AG04449 (cell line): ENCODE results near the gene CWC25.
A peak's percentile ranks its signal among the peaks of the same experiment; 100 is the strongest.

ENCODE experiments used
- CTCF ChIA-PET: fragments of 350-600 bp; formaldehyde crosslinking; extraction: SDS; loops from one replicate; lab custom pipeline; 2021; ENCODE audit warnings: antibody characterized with exemption; lab: Yijun Ruan, JAX
- POLR2A ChIA-PET: fragments of 400-600, 350-600 bp; formaldehyde crosslinking; extraction: SDS; loops from one replicate; lab custom pipeline; 2020; ENCODE audit warnings: antibody characterized with exemption, inconsistent platforms; lab: Yijun Ruan, JAX
- DNase-seq: peaks from one replicate; pipeline ENCODE4 v3.0.0-alpha.2; 2010; ENCODE audit warnings: low read depth, low spot score
- H3K4me3 ChIP-seq: 2 replicates; pipeline ENCODE4 v1.5.1; 2011; ENCODE audit warnings: low read depth, mild to moderate bottlenecking, control low read depth, low read length
- TF ChIP-seq, protein P1 (sequence below): IDR thresholded peaks from one replicate; pipeline ENCODE4 v1.5.1; 2011; ENCODE audit warnings: mild to moderate bottlenecking, moderate library complexity, low read length, control low read depth, inconsistent platforms; ENCODE audit not compliant: insufficient read depth; ENCODE audit errors: missing control alignments

The CWC25 gene

DNA sequence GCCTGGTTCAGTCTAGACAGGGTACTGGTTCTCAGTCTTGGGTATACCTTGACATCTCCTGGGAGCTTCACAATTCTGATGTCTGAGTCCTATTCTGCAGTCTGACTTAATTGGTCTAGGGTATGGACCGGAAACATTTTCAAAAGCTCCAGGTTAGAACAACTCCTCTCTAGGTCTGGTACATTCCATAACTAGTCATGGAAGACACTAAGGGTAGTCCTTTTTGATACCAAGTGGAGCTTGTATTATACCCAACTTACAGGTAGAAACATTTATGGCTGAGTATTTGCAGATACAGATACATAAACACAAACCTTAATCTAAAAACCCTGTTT, 23.4 kb upstream of the CWC25 start:
- CTCF ChIA-PET: interaction anchor here (1.0 to 1.1 kb wide), 2 partner anchors 135 to 326 kb away, joined by 3 to 5 read pairs; no protein-coding TSS in a partner anchor
- TF ChIP-seq, protein P1, sequence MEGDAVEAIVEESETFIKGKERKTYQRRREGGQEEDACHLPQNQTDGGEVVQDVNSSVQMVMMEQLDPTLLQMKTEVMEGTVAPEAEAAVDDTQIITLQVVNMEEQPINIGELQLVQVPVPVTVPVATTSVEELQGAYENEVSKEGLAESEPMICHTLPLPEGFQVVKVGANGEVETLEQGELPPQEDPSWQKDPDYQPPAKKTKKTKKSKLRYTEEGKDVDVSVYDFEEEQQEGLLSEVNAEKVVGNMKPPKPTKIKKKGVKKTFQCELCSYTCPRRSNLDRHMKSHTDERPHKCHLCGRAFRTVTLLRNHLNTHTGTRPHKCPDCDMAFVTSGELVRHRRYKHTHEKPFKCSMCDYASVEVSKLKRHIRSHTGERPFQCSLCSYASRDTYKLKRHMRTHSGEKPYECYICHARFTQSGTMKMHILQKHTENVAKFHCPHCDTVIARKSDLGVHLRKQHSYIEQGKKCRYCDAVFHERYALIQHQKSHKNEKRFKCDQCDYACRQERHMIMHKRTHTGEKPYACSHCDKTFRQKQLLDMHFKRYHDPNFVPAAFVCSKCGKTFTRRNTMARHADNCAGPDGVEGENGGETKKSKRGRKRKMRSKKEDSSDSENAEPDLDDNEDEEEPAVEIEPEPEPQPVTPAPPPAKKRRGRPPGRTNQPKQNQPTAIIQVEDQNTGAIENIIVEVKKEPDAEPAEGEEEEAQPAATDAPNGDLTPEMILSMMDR: no peak

GRCh38 chr17:38844261-38844757, 19.2 kb upstream of the CWC25 start:
- DNase-seq: no peak
- TF ChIP-seq, protein P1: no peak
- POLR2A ChIA-PET: interaction anchor here (0.6 to 1.5 kb wide), 3 partner anchors 9 to 46 kb away, joined by 3 to 15 read pairs (median 3); partner anchors contain the start of gene RPL23
- CTCF ChIA-PET: interaction anchor here (0.9 kb wide), 1 partner anchor 330 kb away, joined by 3 read pairs; no protein-coding TSS in a partner anchor
- H3K4me3 ChIP-seq: no peak overlapping the region

More for the DNA sequence above, 23.4 kb upstream of the CWC25 start:
- no peak for DNase-seq
- POLR2A ChIA-PET: interaction anchor here (0.5 to 1.2 kb wide), 5 partner anchors 21 to 50 kb away, joined by 3 to 5 read pairs (median 3); partner anchors contain the start of gene LASP1
- H3K4me3 ChIP-seq: no peak overlapping the region

DNA sequence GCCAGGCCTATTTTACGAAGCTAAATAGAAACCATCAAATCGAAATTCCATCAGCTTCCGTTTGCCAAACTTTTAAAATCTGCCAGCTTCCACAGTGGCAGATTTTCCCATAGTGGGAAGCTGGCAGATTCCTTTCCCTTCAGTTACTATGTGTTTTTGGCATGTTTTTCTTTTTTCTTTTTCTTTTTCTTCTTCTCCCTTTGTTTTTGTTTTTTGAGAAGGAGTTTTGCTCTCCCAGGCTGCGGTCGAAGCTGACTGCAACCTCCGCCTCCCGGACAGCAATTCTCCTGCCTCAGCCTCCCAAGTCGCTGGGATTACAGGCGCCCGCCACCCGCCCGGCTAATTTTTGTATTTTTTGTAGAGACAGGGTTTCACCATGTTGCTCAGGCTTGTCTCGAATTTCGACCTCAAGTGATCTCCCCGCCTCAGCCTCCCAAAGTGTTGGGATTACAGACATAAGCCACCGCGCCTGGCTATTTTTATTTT, 684 bp upstream of the CWC25 start:
- peak overlapping the region; percentile 70 for H3K4me3 ChIP-seq
- DNase-seq: no peak
- TF ChIP-seq, protein P1: no peak
- CTCF ChIA-PET: no interaction called here
- POLR2A ChIA-PET: interaction anchor here (0.6 to 2.1 kb wide), 6 partner anchors 13 to 295 kb away, joined by 3 to 10 read pairs (median 4); partner anchors contain the start of genes LASP1 and RPL23

DNA sequence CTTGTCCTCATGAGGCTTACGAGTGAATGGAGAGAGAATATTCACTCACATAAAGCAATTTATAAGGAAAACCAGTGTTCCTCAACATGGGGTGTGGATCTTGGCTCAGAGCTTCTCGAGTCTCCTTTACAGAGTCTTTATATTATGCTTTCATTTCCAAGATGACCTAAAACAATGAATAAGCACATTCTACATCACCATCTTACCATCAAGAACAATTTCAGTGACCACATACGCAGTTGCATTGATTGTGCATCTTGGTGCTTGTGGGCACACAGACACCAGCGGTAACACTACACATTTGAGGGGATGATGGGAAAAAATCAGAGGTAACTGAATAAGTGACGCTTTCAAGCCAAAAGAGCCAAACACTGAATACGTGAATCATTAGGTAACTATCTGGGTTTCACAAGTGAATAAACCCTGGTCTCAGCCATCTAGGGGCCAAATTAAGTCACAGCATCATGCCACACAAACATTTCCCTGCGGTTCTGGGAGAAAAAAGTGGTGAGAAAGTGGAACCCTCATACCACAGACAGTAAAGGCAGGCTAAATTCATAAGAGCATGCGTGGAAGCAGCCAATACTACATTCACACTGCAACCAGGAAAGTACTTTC, 9.4 kb downstream of the CWC25 start:
- DNase-seq: no peak
- no peak overlapping the region for H3K4me3 ChIP-seq
- TF ChIP-seq, protein P1: peak; percentile 20
- POLR2A ChIA-PET: no interaction called here
- CTCF ChIA-PET: no interaction called here

- no peak overlapping the region for H3K4me3 ChIP-seq
- CTCF ChIA-PET: no interaction called here
- TF ChIP-seq, protein P1: no peak
- DNase-seq: no peak
- POLR2A ChIA-PET: no interaction called here
These were observed 15.3 kb downstream of the CWC25 start for GRCh38 chr17:38809828-38810227.

DNA sequence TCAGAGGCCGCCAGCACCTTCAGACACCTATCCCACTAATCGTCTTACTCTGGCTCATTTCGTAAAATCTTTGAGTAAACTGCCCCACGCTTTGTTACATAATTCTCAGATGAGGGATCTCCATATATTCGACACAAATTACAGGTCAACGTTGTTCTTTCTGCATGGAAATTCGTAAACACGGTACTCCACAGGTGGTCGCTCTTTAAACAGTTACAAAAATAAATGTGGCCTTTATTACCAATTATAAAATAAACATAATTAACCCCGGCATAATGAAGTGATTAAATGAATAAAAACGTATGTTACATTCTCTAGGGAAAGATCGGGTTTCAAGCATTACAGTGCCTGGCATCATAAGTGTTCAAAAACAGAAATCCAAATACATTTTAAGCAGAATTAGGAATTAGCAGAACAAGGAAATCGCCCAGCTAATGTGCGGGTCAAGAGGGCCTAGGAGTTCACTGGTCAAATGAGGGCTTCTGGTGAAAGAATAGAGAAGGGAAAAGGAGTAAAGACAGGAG, 24.8 kb downstream of the CWC25 start:
- ChIA-PET POLR2A (interaction anchor here (1.1 kb wide), 1 partner anchor 48 kb away, joined by 3 read pairs; the partner anchor contains the start of gene PSMB3), CTCF (no interaction called here)
- no peak for DNase-seq
- H3K4me3 ChIP-seq: peak overlapping the region; percentile 92
- TF ChIP-seq, protein P1: no peak
